Measurements from ENCODE around the gene OSBP. TPM values are rescaled to one million over a fixed set of nuclear protein-coding genes. Genes with fewer than 3 reads are reported as not detected.
A peak's percentile ranks its signal among the peaks of the same experiment; 100 is the strongest.

Gene OSBP
- total RNA-seq, 1 donor from 2014 or later = 65.9 TPM

GRCh38 chr11:59607703-59608454 lies 7.7 kb downstream of the OSBP start:
- DNase-seq (ENCODE audit: low read depth in 2 of 2) = no peak

GRCh38 chr11:59602432-59602831 lies 13.1 kb downstream of the OSBP start:
- no peak for DNase-seq (ENCODE audit: low read depth in 2 of 2)

GRCh38 chr11:59601788-59602187 lies 13.8 kb downstream of the OSBP start:
- no peak for DNase-seq (ENCODE audit: low read depth in 2 of 2)

- no peak for DNase-seq (ENCODE audit: low read depth in 2 of 2)
Measured at GRCh38 chr11:59600636-59601035, 14.9 kb downstream of the OSBP start.

- DNase-seq (ENCODE audit: low read depth in 2 of 2) = no peak
Measured at GRCh38 chr11:59600234-59600633, 15.3 kb downstream of the OSBP start.

- DNase-seq (ENCODE audit: low read depth in 2 of 2) = no peak
Measured at GRCh38 chr11:59598961-59599360, 16.6 kb downstream of the OSBP start.

GRCh38 chr11:59584294-59584693 lies 31.3 kb downstream of the OSBP start:
- no peak for DNase-seq (ENCODE audit: low read depth in 2 of 2)

GRCh38 chr11:59582006-59582405 lies 33.6 kb downstream of the OSBP start:
- DNase-seq (ENCODE audit: low read depth in 2 of 2) = no peak

- no peak for DNase-seq (ENCODE audit: low read depth in 2 of 2)
Measured at GRCh38 chr11:59578369-59578768, 37.2 kb downstream of the OSBP start.

- DNase-seq (ENCODE audit: low read depth in 2 of 2) = no peak
Measured at GRCh38 chr11:59575505-59575904, 40.1 kb downstream of the OSBP start.

- DNase-seq (ENCODE audit: low read depth in 2 of 2) = no peak
Measured at GRCh38 chr11:59574932-59575502, 40.6 kb downstream of the OSBP start.

- DNase-seq (ENCODE audit: low read depth in 2 of 2) = peak in 1 of 2 donors; percentile 25
Measured at GRCh38 chr11:59574467-59574866, 41.1 kb downstream of the OSBP start.

GRCh38 chr11:59573216-59573615 lies 42.4 kb downstream of the OSBP start:
- DNase-seq (ENCODE audit: low read depth in 2 of 2) = peak in 1 of 2 donors; percentile 65

- DNase-seq (ENCODE audit: low read depth in 2 of 2) = no peak
Measured at GRCh38 chr11:59572091-59572490, 43.5 kb downstream of the OSBP start.

- no peak for DNase-seq (ENCODE audit: low read depth in 2 of 2)
Measured at GRCh38 chr11:59562292-59562691, 53.3 kb downstream of the OSBP start.

- DNase-seq (ENCODE audit: low read depth in 2 of 2) = peak; percentile 87 to 89
Measured at GRCh38 chr11:59560702-59561473, 54.7 kb downstream of the OSBP start.

GRCh38 chr11:59560290-59560701 lies 55.3 kb downstream of the OSBP start:
- peak; percentile 75 to 88 for DNase-seq (ENCODE audit: low read depth in 2 of 2)

- no peak for DNase-seq (ENCODE audit: low read depth in 2 of 2)
Measured at GRCh38 chr11:59559886-59560285, 55.7 kb downstream of the OSBP start.

GRCh38 chr11:59558270-59558643 lies 57.3 kb downstream of the OSBP start:
- DNase-seq (ENCODE audit: low read depth in 2 of 2) = no peak

GRCh38 chr11:59556917-59557348 lies 58.6 kb downstream of the OSBP start:
- DNase-seq (ENCODE audit: low read depth in 2 of 2) = peak; percentile 27 to 30

GRCh38 chr11:59556115-59556916 lies 59.3 kb downstream of the OSBP start:
- DNase-seq (ENCODE audit: low read depth in 2 of 2) = peak; percentile 62 to 75

All from lung microvascular endothelial cell (primary cell).